ENCODE data around the gene AAMP. TPM values are rescaled to one million over a fixed set of nuclear protein-coding genes. Genes with fewer than 3 reads are reported as not detected.
"Not testable (repeated sequence)": the region's sequence is repeated elsewhere in the genome, so short reads cannot be mapped to it uniquely, and the experiment has no call there.

Gene AAMP
- total and polyA plus RNA-seq, 2 donors (not counting 3 experiments of a cell fraction or from before 2014, with no cell fraction given): 69.3 to 84.4 TPM

GRCh38 chr2:218273908-218274249 lies 3.9 kb upstream of the AAMP start:
- no peak overlapping the region for H3K4me2 ChIP-seq (ENCODE audit: insufficient read depth, low read length)
- TF ChIP-seq POLR2AphosphoS5 (IDR thresholded peaks at IDR 0.05; ENCODE audit: insufficient read depth, low read depth, low read length): no peak
- TF ChIP-seq MAX (IDR thresholded peaks at IDR 0.05; ENCODE audit: insufficient read depth, insufficient read length): no peak
- no peak for TF ChIP-seq EZH2 (IDR thresholded peaks at IDR 0.05; ENCODE audit: borderline replicate concordance, low read depth, low read length, severe bottlenecking)
- TF ChIP-seq JUN (IDR thresholded peaks at IDR 0.05; ENCODE audit: borderline replicate concordance, insufficient read depth, insufficient read length, low read depth): no peak
- H2AFZ ChIP-seq (ENCODE audit: low read depth, low read length): no peak overlapping the region
- peaks cover 7% of the 10 kb centered on the region for H3K79me2 ChIP-seq (ENCODE audit: control insufficient read depth, insufficient read depth, low read length)
- FAIRE-seq (no peak), DNase-seq (ENCODE audit: low read depth, low spot score) (no peak)
- peaks cover 19% of the 10 kb centered on the region for H3K4me1 ChIP-seq (ENCODE audit: control insufficient read depth, extremely low read depth, insufficient read depth, low read length)
- H3K36me3 ChIP-seq (ENCODE audit: control insufficient read depth in 2 of 2, extremely low read depth in 1 of 2, insufficient read depth in 2 of 2, low read length in 2 of 2): peaks cover 19 to 52% of the 10 kb centered on the region in 2 experiments
- POLR2A ChIA-PET: interaction anchor here (1.5 to 2.1 kb wide), 2 partner anchors 9 to 13 kb away, joined by 6 to 9 read pairs; no protein-coding TSS in a partner anchor
- no peaks in the 10 kb centered on the region for H4K20me1 ChIP-seq (replicated peaks; ENCODE audit: control insufficient read depth, extremely low read depth, insufficient read depth, low read length)
- dilution Hi-C loops (cut with MboI; ENCODE audit: extremely low pct_ligation_motif_present, low sequenced_read_pairs): no loop called here
- no peaks in the 10 kb centered on the region for H3K9me1 ChIP-seq (replicated peaks; ENCODE audit: control insufficient read depth, extremely low read depth, insufficient read depth, low read length)
- BruUV-seq (replicated peaks): no TSS peak
- H3K27me3 ChIP-seq (ENCODE audit: control insufficient read depth in 2 of 2, insufficient read depth in 2 of 2, low read length in 2 of 2): no peaks in the 10 kb centered on the region
- intact Hi-C loops (cut with micrococcal nuclease): loop anchor here (5.0 kb wide), 1 partner anchor 373 kb away; no protein-coding TSS in a partner anchor
- H3K27ac ChIP-seq (ENCODE audit: insufficient read depth, low read depth, low read length): no peak overlapping the region
- no peak overlapping the region for H3K9ac ChIP-seq (replicated peaks; ENCODE audit: extremely low read depth, insufficient read depth, low read length)
- H3K4me3 ChIP-seq (replicated peaks in 1 of 3; ENCODE audit: insufficient read depth in 1 of 3, low read depth in 1 of 3, low read length in 3 of 3): no peak overlapping the region
- no peaks in the 10 kb centered on the region for H3K9me3 ChIP-seq (replicated peaks; ENCODE audit: control insufficient read depth, insufficient read depth, low read length)
- CTCF ChIA-PET: interaction anchor here (0.6 to 7.0 kb wide), 10 partner anchors 12 to 133 kb away, joined by 3 to 99 read pairs (median 14); partner anchors contain the start of genes CATIP and TMBIM1

GRCh38 chr2:218273214-218273907 lies 3.4 kb upstream of the AAMP start:
- H3K4me2 ChIP-seq (ENCODE audit: insufficient read depth, low read length); H3K27ac ChIP-seq (ENCODE audit: insufficient read depth, low read depth, low read length); BruUV-seq (replicated peaks); H3K9me3 ChIP-seq (replicated peaks; ENCODE audit: control insufficient read depth, insufficient read depth, low read length); H3K4me3 ChIP-seq (replicated peaks in 1 of 3; ENCODE audit: insufficient read depth in 1 of 3, low read depth in 1 of 3, low read length in 3 of 3); H3K27me3 ChIP-seq (ENCODE audit: control insufficient read depth in 2 of 2, insufficient read depth in 2 of 2, low read length in 2 of 2); H4K20me1 ChIP-seq (replicated peaks; ENCODE audit: control insufficient read depth, extremely low read depth, insufficient read depth, low read length); H3K9ac ChIP-seq (replicated peaks; ENCODE audit: extremely low read depth, insufficient read depth, low read length); H3K79me2 ChIP-seq (ENCODE audit: control insufficient read depth, insufficient read depth, low read length); H2AFZ ChIP-seq (ENCODE audit: low read depth, low read length); FAIRE-seq; H3K9me1 ChIP-seq (replicated peaks; ENCODE audit: control insufficient read depth, extremely low read depth, insufficient read depth, low read length); DNase-seq (ENCODE audit: low read depth, low spot score); dilution Hi-C loops (cut with MboI; ENCODE audit: extremely low pct_ligation_motif_present, low sequenced_read_pairs): not testable (repeated sequence)
- POLR2A ChIA-PET: interaction anchor here (1.5 to 2.1 kb wide), 2 partner anchors 10 to 13 kb away, joined by 6 to 9 read pairs; no protein-coding TSS in a partner anchor
- intact Hi-C loops (cut with micrococcal nuclease): loop anchor here (5.0 kb wide), 1 partner anchor 374 kb away; no protein-coding TSS in a partner anchor
- CTCF ChIA-PET: interaction anchor here (0.5 to 7.0 kb wide), 16 partner anchors 9 to 193 kb away, joined by 3 to 99 read pairs (median 6); partner anchors contain the start of genes CATIP and TMBIM1
- Histone ChIP-seq H3K36me3 (ENCODE audit: control insufficient read depth in 2 of 2, extremely low read depth in 1 of 2, insufficient read depth in 2 of 2, low read length in 2 of 2) (peaks cover 19 to 47% of the 10 kb centered on the region in 2 experiments), H3K4me1 (ENCODE audit: control insufficient read depth, extremely low read depth, insufficient read depth, low read length) (peaks cover 19% of the 10 kb centered on the region)

Measured in endothelial cell of umbilical vein (primary cell).